PC-9 (cell line): ENCODE results near the gene GMPPA. TPM values are rescaled to one million over a fixed set of nuclear protein-coding genes. Genes with fewer than 3 reads are reported as not detected.
A peak's percentile ranks its signal among the peaks of the same experiment; 100 is the strongest.

Experiments used
- BruUV-seq: library from RNA; stranded (reverse); fragments of 400-500 nt; replicated peaks from 2 replicates; lab custom pipeline; 2021; lab: Mats Ljungman, UMichigan
- CTCF ChIA-PET: fragments of 300-600 bp; sonication (Branson Sonifier 250); formaldehyde crosslinking; loops from one replicate; lab custom pipeline; 2022; ENCODE audit warnings: antibody characterized with exemption; lab: Charles Lee
- POLR2A ChIA-PET: fragments of 300-600 bp; sonication (Branson Sonifier 250); formaldehyde crosslinking; loops from one replicate; lab custom pipeline; 2022; ENCODE audit warnings: antibody characterized with exemption; ENCODE audit not compliant: unreplicated experiment; lab: Charles Lee
- DNase-seq, 2 experiments: peaks; one replicate each; pipeline versions ENCODE4 v3.0.0 to v3.0.0-alpha.2; 2015 to 2022; ENCODE audit warnings: mixed read lengths in 1 of 2
- H2AFZ ChIP-seq: fragments of 200-600 bp; sonication (generic); 2 replicates; pipeline ENCODE4 v1.8.1; 2017; ENCODE audit warnings: antibody characterized with exemption
- H3F3A ChIP-seq: fragments of 200-600 bp; sonication (generic); 2 replicates; pipeline ENCODE4 v1.8.1; 2017; ENCODE audit warnings: antibody characterized with exemption, mild to moderate bottlenecking, low read depth; ENCODE audit not compliant: insufficient read depth
- H3K27ac ChIP-seq: fragments of 200-600 bp; sonication (generic); 2 replicates; pipeline ENCODE4 v1.6.1; 2016; ENCODE audit warnings: mixed run types
- H3K27me3 ChIP-seq: fragments of 200-600 bp; sonication (generic); 2 replicates; pipeline ENCODE4 v1.6.1; 2016; ENCODE audit warnings: low read depth, mixed run types; ENCODE audit not compliant: insufficient read depth
- H3K36me3 ChIP-seq: fragments of 200-600 bp; sonication (generic); 2 replicates; pipeline ENCODE4 v1.6.1; 2016; ENCODE audit warnings: low read depth, mixed run types
- H3K4me1 ChIP-seq: fragments of 200-600 bp; sonication (generic); replicated peaks from 2 replicates; pipeline ENCODE4 v1.6.1; 2016; ENCODE audit warnings: mixed run types; ENCODE audit not compliant: insufficient read depth
- H3K4me2 ChIP-seq: fragments of 200-600 bp; sonication (generic); 2 replicates; pipeline ENCODE4 v1.6.1; 2017; ENCODE audit warnings: mixed run types
- H3K4me3 ChIP-seq: fragments of 200-600 bp; sonication (generic); 2 replicates; pipeline ENCODE4 v1.6.1; 2016; ENCODE audit warnings: mixed run types
- H3K79me2 ChIP-seq: fragments of 200-600 bp; sonication (generic); 2 replicates; pipeline ENCODE4 v1.6.1; 2017; ENCODE audit warnings: low read depth, mixed run types
- H3K9me2 ChIP-seq: fragments of 200-600 bp; sonication (generic); 2 replicates; pipeline ENCODE4 v1.8.1; 2017; ENCODE audit warnings: mild to moderate bottlenecking; ENCODE audit not compliant: insufficient read depth
- H3K9me3 ChIP-seq: fragments of 200-600 bp; sonication (generic); 2 replicates; pipeline ENCODE4 v1.8.1; 2016; ENCODE audit warnings: low read depth; ENCODE audit not compliant: insufficient read depth
- H4K20me1 ChIP-seq: fragments of 200-600 bp; sonication (generic); 2 replicates; pipeline ENCODE4 v1.8.1; 2017; ENCODE audit not compliant: insufficient read depth
- CTCF ChIP-seq: fragments of 200-600 bp; sonication (generic); conservative IDR thresholded peaks from 2 replicates; pipeline ENCODE4 v1.6.1; 2017; ENCODE audit warnings: mixed run types, antibody characterized with exemption, mild to moderate bottlenecking, moderate library complexity
- EZH2 ChIP-seq: fragments of 200-600 bp; sonication (generic); IDR thresholded peaks from 2 replicates; pipeline ENCODE4 v1.8.0; 2017; ENCODE audit warnings: antibody characterized with exemption, low read depth
- intact Hi-C: fragments of 100-400 bp; cut with micrococcal nuclease; formaldehyde crosslinking; loops from one replicate; pipeline ENCODE4 v1.10.0; 2022; ENCODE audit not compliant: unreplicated experiment
- total RNA-seq: library from RNA; stranded (reverse); gene quantifications from 2 replicates; pipeline ENCODE4 v1.2.3, GENCODE V29; 2021

The GMPPA gene
- total RNA-seq, 1 experiment from 2014 or later: 57.2 TPM

- ChIA-PET CTCF (interaction anchor here (0.6 to 1.3 kb wide), 3 partner anchors 9 to 1209 kb away, joined by 3 to 18 read pairs (median 13); no protein-coding TSS in a partner anchor), POLR2A (interaction anchor here (0.5 to 0.6 kb wide), 4 partner anchors 18 to 74 kb away, joined by 3 to 6 read pairs (median 3); a partner anchor contains a TSS)
- TF ChIP-seq EZH2 (no peak), CTCF (no peak)
- BruUV-seq: no TSS peak
- no peaks in the 10 kb centered on the region for H3F3A ChIP-seq
- H3K9me2 ChIP-seq: no peaks in the 10 kb centered on the region
- intact Hi-C loops: no loop called here
- H3K4me2 ChIP-seq: peak overlapping the region; percentile 88
- H3K4me1 ChIP-seq: no peaks in the 10 kb centered on the region
- no peaks in the 10 kb centered on the region for H3K27me3 ChIP-seq
- no peaks in the 10 kb centered on the region for H4K20me1 ChIP-seq
- H3K79me2 ChIP-seq: no peaks in the 10 kb centered on the region
- peak overlapping the region; percentile 79 for H2AFZ ChIP-seq
- H3K4me3 ChIP-seq: peak overlapping the region; percentile 57
- no peaks in the 10 kb centered on the region for H3K9me3 ChIP-seq
- H3K27ac ChIP-seq: no peak overlapping the region
- no peaks in the 10 kb centered on the region for H3K36me3 ChIP-seq
- peak; percentile 37 to 90 for DNase-seq
Measured at GRCh38 chr2:219552382-219553167, 53.9 kb downstream of the GMPPA start.

GRCh38 chr2:219553168-219553417 lies 54.4 kb downstream of the GMPPA start:
- ChIA-PET POLR2A (no interaction called here), CTCF (interaction anchor here (1.3 kb wide), 1 partner anchor 8 kb away, joined by 3 read pairs; no protein-coding TSS in a partner anchor)
- no peak overlapping the region for H2AFZ ChIP-seq
- no peak for DNase-seq
- H3K36me3 ChIP-seq: no peaks in the 10 kb centered on the region
- H3K27ac ChIP-seq: no peak overlapping the region
- H3K79me2 ChIP-seq: no peaks in the 10 kb centered on the region
- no peaks in the 10 kb centered on the region for H3K9me3 ChIP-seq
- H3K4me2 ChIP-seq: peak overlapping the region; percentile 88
- H4K20me1 ChIP-seq: no peaks in the 10 kb centered on the region
- H3K27me3 ChIP-seq: no peaks in the 10 kb centered on the region
- H3K4me3 ChIP-seq: peak overlapping the region; percentile 57; the same call in 1 of the 2 replicates
- no TSS peak for BruUV-seq
- H3K9me2 ChIP-seq: no peaks in the 10 kb centered on the region
- no peaks in the 10 kb centered on the region for H3K4me1 ChIP-seq
- TF ChIP-seq CTCF (no peak), EZH2 (no peak)
- no peaks in the 10 kb centered on the region for H3F3A ChIP-seq
- intact Hi-C loops: no loop called here

GRCh38 chr2:219553463-219553963 lies 54.8 kb downstream of the GMPPA start:
- no peak overlapping the region for H3K27ac ChIP-seq
- BruUV-seq: no TSS peak
- intact Hi-C loops: no loop called here

More at GRCh38 chr2:219553463-219553963, 54.8 kb downstream of the GMPPA start:
- CTCF ChIA-PET: interaction anchor here (1.3 kb wide), 1 partner anchor 8 kb away, joined by 3 read pairs; no protein-coding TSS in a partner anchor
- Histone ChIP-seq H4K20me1 (no peaks in the 10 kb centered on the region), H3F3A (no peaks in the 10 kb centered on the region), H3K79me2 (no peaks in the 10 kb centered on the region), H3K4me3 (peak overlapping the region; percentile 57; the same call in 1 of the 2 replicates), H3K4me2 (peak overlapping the region; percentile 88; the same call in 1 of the 2 replicates), H3K9me3 (no peaks in the 10 kb centered on the region), H3K4me1 (no peaks in the 10 kb centered on the region), H3K9me2 (no peaks in the 10 kb centered on the region), H3K36me3 (no peaks in the 10 kb centered on the region), H3K27me3 (no peaks in the 10 kb centered on the region), H2AFZ (no peak overlapping the region)
- no peak for DNase-seq
- POLR2A ChIA-PET: interaction anchor here (0.5 kb wide), 1 partner anchor 132 kb away, joined by 3 read pairs; no protein-coding TSS in a partner anchor
- no peak for TF ChIP-seq CTCF
- no peak for TF ChIP-seq EZH2
